ENCODE data around the gene SSUH2.
"Not testable (repeated sequence)": the region's sequence is repeated elsewhere in the genome, so short reads cannot be mapped to it uniquely, and the experiment has no call there.

DNA sequence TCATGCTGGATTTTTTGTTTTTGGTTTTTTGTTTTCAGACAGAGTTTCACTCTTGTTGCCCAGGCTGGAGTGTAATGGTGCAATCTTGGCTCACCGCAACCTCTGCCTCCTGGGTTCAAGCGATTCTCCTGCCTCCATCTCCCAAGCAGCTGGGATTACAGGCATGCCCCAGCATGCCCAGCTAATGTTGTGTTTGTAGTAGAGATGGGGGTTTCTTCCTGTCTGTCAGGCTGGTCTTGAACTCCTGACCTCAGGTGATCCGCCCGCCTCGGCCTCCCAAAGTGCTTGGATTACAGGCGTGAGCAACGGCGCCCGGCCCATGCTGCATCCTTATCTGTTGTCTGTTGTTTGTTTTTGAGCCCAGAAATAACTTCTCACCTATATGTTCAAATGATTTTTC, 46.7 kb upstream of the SSUH2 start:
- TF ChIP-seq KLF16 (CRISPR knock-in tag; IDR thresholded peaks at IDR 0.05); EHMT2 (IDR thresholded peaks at IDR 0.05; ENCODE audit: borderline replicate concordance, low read depth, low read length); ZNF747 (CRISPR knock-in tag; IDR thresholded peaks at IDR 0.05; ENCODE audit: borderline replicate concordance); RAD21 (CRISPR knock-in tag; IDR thresholded peaks at IDR 0.05); ESRRA (CRISPR knock-in tag; IDR thresholded peaks at IDR 0.05; ENCODE audit: low read depth); HDAC2 (CRISPR knock-in tag; IDR thresholded peaks at IDR 0.05): not testable (repeated sequence)

Data from HepG2 (cell line).